NCI-H2081 treated with DMSO at 0.1 percent for 48 hours (cell line): ENCODE results near the gene TMEM120A.

Experiments used
- DNase-seq: peaks from one replicate; lab custom pipeline; 2025; lab: John Stamatoyannopoulos, UW

Gene TMEM120A

GRCh38 chr7:75980430-75981202 lies 13.8 kb downstream of the TMEM120A start:
- no peak for DNase-seq

GRCh38 chr7:75979759-75980429 lies 14.5 kb downstream of the TMEM120A start:
- DNase-seq: no peak

GRCh38 chr7:75977743-75978142 lies 16.7 kb downstream of the TMEM120A start:
- no peak for DNase-seq

- no peak for DNase-seq
These were observed 22.2 kb downstream of the TMEM120A start for GRCh38 chr7:75971961-75972763.

- no peak for DNase-seq
These were observed 23.0 kb downstream of the TMEM120A start for GRCh38 chr7:75971309-75971960.

DNA sequence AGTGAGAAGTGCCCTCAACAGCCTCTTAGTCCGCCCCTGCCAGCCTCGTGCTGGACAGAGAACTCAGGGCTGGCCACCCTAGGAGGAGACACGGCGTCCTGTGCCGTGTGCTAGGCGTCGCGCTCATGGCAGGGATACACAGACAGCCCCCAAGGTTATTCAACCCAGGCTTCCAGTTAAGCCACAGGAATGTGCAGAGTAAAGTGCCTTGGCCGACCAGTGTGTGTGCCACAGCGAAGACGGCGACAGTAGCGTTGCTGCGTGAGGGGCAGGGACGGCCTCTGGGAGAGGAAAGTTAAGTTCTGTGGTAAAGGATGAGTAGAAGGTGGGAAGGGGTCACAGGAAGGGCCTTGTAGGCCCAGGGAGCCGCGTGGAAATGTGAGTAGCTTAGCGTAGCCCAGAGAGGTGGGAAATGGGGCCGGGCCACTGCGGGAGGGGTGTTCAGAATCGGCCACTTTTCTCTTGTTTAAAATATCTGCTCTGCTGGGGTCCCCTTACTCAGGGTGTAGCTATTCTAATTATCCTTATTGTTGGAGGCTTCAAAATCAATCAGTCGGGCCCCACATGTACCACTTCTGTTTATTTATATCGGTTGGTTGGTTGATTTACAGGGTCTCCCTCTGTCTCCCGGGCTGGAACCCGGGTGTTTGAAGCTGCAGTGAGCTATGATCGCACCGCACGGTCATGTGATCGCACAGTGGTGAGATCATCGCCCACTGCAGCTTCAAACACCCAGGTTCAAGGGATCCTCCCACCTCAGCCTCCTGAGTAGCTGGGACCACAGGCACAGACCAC lies 24.5 kb downstream of the TMEM120A start:
- DNase-seq: no peak

- DNase-seq: no peak
These were observed 25.2 kb downstream of the TMEM120A start for GRCh38 chr7:75969182-75969581.

- DNase-seq: no peak
These were observed 25.8 kb downstream of the TMEM120A start for GRCh38 chr7:75968561-75969001.

- no peak for DNase-seq
These were observed 26.4 kb downstream of the TMEM120A start for GRCh38 chr7:75968012-75968411.

DNA sequence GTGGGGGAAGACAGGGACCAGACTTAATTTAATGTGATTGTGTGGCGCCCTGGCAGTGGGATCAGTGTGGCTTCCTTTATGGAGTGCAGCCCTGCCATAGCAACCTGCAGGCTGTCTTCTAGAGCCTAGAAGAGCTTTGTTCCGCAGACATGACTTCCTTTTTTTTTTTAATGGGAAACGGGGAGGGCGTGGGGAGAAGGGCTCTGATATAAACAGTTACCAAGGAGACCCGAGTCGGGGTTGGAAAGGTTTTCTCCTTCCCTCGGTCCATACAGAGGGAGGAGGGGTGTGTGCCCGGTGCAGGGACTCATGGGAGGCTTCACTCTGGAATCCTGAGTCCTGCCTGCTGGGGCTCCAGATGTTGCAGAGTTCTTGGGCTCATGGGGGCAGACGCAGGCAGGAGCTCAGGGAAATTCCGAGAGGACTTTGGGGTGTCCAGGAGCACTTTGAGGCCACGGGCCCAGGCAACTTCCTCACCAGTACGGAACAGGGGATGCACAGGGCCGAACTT lies 26.9 kb downstream of the TMEM120A start:
- no peak for DNase-seq

DNA sequence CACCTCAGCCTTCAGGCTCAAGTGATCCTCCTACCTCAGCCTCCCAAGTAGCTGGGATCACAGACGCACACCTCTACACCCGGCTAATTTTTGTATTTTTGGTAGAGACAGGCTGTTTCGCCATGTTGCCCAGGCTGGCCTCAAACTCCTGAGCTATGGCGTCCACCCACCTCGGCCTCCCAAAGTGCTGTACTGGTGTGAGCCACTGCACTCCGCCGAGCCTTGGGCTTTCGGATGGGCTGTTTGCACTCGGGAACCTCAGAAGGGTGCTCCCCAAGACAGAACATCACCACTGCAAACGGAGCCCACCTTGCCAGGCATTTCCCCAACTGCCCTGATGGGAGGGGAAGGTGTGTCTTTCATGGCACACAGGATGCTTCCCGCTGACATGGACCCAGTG lies 27.3 kb downstream of the TMEM120A start:
- DNase-seq: no peak

GRCh38 chr7:75966190-75966961 lies 28.0 kb downstream of the TMEM120A start:
- no peak for DNase-seq

GRCh38 chr7:75965617-75966016 lies 28.8 kb downstream of the TMEM120A start:
- no peak for DNase-seq

- DNase-seq: no peak
These were observed 30.9 kb downstream of the TMEM120A start for GRCh38 chr7:75963381-75963995.

DNA sequence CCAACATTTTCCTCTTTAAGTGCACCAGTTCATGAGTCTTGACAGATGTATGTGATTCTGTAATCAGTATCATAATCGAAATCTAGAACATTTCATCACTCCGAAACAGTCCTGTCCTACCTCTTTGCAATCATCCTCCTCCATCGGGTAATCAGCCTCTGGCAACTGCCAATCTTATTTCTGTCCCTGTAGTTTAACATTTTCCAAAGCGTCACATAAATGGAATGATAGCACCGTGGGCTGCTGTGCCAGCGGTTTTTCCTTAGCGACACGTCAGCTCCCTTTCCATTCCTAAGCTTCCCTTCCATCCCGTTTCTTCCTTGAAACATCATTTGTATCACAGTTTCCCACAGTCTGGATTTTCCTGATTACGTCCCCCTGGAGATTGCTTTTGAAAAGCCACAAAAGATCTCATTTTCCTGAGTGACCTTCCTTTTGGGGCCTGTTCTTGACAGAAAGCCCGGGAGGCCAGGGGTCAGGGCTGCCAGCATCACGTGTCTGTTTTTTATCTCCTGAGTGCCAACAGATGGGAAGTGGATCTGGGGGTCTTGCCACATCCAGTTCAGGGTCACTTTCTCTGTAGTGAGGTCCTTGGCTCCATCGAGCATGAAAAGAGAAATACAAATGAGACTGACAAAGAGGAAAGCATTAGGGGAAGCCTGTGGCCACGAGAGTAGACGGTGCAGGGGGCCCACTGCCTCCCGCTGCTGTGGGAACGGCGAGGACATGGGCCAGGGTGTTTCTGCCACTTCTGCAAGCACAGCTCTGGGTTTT lies 31.6 kb downstream of the TMEM120A start:
- no peak for DNase-seq

DNA sequence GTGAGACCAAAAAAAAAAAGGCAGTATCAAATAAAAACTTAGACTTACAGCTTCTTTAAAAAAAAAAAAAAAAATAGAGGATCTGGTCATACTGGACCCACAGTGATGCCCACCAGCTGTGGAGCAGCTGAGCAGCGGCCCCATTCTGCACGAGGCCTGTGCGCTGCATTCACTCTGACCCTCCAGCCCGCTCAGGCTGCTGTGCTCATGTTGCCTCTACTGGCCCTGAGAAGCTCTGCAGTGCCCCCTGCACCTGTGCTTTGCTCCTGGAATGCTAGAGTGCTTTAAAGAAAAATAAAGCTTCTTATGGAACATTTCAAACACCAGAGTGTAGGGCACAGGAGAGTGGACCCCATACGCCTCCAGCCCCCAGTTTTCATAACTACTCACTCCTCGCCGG lies 33.2 kb downstream of the TMEM120A start:
- no peak for DNase-seq

DNA sequence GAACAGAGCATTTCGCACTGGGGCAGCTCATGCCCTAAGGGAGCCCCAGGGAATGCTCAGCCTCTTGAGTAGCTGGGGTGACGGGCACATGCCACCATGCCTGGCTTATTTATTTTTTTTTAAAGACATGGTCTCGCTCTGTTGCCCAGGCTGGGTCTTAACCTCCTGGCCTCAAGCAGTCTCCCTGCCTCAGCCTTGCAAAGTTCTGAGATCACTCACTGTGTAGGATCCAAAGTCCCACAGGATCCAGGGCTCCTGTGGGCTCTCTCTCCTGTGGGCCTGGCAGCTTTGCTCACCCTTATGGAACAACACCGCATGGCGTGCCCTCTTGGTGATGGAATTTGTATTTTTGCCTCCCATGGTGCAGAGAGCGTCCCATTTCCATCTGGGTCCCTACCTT lies 34.0 kb downstream of the TMEM120A start:
- no peak for DNase-seq

DNA sequence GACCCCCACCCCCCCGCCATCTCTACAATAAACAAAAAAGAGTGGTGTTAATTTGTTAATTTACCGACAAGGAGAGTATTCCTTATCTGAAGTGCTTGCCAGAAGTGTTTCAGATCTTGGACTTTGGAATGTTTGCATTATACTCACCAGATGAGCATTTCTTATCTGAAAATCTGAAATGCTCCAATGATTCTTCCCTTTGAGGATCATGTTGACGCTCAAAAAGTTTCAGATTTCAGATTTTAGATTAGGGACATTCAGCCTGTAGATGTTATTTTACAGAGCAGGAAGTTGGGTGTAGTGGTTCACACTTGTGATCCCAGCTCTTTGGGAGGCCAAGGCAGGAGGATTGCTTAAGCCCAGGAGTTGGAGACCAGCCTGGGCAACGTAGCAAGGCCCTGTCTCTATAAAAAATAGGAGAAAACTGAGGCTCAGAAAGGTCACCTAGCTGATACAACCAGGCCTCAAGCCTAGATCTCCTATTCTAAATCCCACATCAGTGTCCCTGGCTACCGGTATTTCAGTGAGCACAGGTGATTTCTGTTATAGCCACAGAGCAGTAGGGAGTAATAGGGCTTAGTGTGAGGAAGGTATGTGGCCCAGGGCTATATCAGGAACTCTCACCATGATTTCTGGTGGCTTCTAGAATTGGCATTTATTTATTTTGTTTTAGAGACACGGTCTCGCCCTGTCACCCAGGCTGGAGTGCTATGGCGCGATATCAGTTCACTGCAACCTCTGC lies 35.4 kb downstream of the TMEM120A start:
- no peak for DNase-seq
